NOMO-1 treated with dmso at 0.1 percent for 144 hours (cell line): ENCODE measurements around the gene ZNF205.

ENCODE experiments used
- DNase-seq: peaks from one replicate; lab custom pipeline; 2025; ENCODE audit not compliant: unreplicated experiment; lab: John Stamatoyannopoulos, UW

ZNF205 gene

DNA sequence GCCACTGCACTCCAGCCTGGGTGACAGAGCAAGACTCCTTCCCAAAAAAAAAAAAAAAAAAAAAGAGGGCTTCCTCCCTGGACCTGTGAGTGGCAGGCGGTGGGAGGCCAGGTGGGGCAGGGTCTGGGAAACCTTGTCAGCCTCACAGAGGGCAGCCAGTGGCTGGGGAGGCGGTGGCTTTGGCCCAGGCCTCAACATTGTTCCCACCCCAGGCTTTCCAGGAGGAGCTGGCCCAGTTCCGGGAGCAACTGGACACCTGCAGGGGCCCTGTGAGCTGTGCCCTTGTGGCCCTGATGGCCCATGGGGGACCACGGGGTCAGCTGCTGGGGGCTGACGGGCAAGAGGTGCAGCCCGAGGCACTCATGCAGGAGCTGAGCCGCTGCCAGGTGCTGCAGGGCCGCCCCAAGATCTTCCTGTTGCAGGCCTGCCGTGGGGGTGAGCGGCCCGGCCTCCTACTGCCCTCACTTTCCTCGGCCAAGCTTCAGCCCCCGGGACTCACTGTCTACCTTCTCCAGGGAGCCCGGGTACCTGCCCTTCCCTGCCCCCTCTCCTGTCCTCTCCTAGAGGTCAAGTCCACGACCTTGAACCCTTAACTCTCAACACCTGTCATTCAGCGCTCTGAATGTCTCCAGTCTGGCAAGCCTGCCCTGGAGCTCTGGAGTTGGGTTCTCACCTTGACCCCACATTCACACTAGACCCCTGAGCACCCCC lies 34.8 kb downstream of the ZNF205 start:
- no peak for DNase-seq

DNA sequence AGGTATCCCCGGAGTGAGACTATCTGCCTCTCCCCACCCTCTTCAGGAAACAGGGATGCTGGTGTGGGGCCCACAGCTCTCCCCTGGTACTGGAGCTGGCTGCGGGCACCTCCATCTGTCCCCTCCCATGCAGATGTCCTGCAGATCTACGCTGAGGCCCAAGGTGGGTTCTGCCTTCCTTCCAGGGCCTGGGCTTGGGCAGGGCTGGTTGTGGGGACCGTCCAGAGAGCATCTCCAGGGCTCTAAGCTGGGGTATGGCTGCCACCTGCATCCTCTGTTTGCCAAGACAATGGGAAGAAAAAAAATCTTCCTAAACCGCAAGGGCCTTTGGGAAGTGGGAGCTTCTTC lies 35.3 kb downstream of the ZNF205 start:
- no peak for DNase-seq

DNA sequence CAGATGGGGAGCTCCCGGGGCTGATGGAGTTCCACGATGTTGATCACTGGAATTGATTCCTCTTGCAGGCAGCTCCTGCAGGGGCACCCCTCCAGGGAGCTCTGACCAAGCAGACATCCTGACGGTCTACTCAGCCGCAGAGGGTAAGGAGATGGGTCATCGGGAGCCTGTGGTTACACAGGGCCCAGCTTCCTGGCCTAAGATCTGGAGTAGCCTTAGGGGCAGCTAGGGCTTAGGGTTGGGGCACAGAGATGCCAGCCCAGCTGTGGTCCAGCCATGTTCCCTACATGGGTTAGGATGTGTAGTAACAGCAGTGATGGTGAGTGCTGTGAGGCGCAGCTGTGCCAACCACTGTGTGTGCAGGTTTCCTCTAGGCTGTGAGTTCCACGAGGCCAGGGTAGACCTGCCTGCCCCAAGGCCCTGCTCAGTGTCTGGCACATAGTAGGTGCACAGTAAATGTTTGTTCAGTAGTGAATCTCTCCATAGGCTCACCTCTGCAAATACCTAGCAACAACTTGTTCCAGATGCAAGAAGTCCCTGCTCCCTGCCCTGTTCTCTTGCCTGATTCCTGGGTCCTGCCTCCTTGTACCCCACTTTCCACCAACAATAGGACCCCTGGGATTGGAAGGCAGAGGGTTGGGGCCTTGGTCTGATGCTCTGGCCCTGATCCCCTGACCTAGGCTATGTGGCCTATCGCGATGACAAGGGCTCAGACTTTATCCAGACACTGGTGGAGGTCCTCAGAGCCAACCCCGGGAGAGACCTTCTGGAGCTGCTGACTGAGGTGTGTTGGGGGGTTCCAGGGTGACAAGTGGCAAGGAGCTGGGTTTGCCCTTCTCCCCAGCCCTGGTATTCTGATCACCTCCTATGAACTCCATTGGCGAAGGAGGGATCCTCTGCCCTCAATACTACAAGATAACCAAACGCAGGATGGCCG lies 36.1 kb downstream of the ZNF205 start:
- no peak for DNase-seq

DNA sequence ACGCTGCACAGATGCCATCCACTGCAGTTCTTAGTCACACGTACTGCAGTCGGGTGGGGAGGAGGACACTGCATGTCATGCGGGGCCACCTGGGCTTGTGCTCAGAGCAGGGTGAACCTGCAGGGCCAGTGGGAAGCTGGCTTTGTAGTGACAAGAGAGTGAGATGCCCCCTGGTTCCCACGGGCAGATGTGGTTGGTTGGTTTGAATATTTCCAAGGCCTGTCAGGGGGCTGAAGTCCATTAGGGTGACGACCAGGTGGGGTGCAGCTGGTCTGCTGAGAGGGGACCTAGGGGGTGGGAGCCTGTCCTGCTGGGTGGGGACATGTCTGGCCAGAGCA lies 36.8 kb downstream of the ZNF205 start:
- no peak for DNase-seq

DNA sequence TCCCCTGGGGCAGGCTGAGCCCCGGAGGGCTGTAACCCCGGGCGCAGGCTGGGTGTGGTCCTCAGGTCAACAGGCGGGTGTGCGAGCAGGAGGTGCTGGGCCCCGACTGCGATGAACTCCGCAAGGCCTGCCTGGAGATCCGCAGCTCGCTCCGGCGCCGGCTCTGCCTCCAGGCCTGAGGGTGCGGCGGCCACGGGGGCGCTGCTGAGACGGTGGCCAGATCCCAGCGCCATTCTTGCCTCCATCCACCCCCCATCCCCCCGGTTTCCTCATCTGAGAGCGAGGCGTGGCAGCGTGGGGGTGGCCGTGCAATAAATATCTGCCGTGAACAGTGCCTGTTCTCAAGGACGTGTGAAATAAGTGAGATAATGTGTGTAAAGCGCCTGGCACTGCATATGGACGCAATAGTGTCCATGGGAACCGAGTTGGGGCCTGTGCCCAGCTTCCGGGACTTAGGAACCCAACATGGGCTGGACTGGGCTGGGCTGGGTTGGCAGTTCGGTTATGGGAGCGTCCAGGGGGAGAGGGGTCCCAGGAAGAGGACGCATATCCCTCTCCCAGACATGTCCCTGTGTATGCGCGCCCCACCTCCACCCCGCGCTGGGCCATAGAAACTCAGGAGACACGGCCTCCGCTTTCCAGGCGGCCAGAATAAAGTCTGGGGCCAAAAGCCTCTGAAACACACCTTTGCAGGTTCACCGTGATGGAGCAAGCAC lies 37.4 kb downstream of the ZNF205 start:
- peak; percentile 65 for DNase-seq

DNA sequence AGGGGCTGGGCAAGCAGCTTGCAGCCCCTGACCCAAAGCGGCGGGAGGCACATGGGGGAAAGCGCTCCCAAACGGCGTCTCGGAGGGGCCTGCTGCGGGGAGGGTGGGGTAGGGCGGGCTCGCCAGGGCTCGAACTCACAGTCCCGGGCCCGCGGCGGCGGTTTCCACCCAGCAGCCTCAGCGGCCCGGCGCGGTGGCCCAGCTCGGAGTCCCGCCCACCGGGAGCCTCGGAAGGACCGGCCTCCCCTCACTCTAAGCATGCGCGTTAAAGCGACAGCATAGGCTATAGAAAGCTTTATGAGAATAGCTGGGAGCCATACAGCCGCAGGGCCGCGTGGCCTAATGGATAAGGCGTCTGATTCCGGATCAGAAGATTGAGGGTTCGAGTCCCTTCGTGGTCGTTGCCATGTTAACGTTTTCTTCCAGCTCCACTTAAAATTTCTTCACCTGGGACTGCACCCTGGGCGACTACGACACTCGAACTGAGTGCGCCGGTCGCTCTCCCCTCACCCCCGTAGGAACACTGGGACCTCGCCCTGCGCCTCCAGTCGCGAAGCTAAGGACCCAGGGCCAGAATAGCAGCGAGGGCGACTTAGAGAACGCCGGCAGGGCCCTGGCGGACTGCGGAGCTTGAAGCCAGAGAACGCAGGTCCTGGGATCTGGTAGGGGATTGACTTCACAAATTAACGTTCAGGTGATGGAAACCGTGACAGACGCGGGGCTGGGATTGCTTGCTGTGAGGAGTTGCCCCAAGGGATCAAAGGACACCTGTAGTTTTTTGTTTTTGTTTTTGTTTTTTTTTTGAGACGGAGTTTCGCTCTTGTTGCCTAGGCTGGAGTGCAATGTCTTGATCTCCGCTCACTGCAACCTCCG lies 38.2 kb downstream of the ZNF205 start:
- peak; percentile 92 for DNase-seq

DNA sequence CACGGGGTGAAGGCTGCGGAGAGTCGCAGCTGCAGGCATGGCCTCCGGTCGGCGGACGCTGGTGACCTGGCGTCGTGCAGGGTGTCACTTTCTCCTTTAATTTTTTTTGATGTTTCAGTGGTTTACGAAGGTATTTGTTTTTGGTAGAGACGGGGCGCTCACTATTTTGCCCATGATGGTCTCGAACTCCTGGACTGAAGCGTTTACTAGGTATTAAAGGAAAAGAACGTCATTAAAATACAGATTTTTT lies 39.6 kb downstream of the ZNF205 start:
- DNase-seq = no peak

DNA sequence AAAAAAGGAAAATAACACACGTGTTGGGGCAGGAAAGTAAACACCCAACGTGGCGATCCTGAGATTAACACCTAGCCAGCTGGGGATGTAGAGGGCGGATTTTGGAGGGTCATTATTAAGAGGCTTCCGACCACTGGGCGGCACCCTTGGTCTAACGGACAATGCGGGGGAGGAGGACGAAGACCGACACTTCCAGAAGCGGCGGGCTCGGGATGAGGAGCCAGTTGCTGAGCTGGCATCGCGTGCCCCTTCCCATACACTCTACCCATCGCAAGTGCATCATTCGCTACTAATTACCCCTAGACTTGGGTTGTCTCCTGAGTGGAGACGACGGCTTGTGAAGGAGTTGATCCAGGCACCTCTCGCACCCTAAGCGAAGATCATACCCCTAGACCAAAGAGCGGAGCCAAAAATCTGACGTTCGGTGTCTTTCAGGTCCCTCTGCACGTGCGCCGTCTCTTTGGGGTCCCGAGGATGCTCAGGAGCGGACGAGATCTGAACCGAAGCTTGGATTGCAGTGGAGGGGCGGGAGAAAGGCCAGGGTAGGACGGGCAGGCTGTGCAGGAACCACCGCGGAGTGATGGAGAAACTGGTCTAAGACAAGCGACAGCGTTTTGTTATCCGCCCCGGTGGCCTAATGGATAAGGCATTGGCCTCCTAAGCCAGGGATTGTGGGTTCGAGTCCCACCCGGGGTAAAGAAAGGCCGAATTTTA lies 40.0 kb downstream of the ZNF205 start:
- DNase-seq = peak; percentile 77

DNA sequence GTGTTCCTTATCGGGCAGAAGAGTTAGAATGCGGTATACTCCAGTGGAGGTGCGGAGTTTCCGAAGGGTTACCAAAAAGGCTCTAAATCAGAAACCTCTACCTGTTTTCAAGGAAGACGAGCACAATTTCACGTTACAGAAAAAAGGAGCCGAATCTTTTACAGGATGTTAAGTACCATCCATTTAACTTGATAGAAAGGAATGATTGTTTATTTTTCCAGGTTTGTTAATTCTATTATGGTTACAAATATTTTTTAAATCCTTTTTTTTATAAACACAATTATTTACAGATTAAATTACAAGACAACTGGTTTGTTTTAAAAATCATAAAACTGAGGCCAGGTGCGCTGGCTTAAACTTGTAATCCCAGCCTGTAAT lies 40.6 kb downstream of the ZNF205 start:
- no peak for DNase-seq

DNA sequence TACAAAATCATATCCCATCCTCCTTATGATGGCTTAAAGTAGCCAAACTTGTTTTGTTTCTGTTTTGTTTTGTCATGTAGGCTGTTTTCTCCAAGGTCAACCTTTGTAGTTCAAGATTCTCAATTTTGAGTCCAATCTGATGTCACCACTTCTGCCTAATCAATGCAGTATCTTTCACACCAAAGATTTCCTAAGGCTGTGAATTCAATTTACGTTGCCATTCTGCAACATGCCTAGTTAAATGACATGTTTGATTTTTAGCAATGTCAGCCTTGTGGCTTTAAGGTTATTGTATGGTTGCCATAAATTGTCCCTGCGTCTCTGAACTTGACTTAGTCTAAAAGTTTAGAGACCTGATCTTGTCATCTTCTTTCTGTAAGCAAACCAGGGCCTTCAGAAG lies 42.8 kb downstream of the ZNF205 start:
- DNase-seq = no peak

DNA sequence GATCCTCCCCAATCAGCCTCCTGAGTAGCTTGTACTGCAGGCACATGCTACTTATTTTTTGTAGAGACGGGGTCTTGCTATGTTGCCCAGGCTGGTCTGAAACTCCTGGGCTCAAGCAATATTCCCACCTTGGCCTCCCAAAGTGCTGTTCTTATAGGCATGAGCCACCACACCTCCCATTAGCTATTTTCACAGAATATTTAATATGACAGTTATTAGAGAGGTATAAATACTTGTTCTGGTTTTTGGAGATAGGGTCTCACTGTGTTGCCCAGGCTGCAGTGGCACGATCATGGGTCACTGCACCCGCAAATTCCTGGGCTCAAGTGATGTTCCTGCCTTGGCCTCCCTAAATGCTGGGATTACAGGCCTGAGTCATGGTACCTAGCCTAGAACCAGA lies 43.6 kb downstream of the ZNF205 start:
- no peak for DNase-seq

DNA sequence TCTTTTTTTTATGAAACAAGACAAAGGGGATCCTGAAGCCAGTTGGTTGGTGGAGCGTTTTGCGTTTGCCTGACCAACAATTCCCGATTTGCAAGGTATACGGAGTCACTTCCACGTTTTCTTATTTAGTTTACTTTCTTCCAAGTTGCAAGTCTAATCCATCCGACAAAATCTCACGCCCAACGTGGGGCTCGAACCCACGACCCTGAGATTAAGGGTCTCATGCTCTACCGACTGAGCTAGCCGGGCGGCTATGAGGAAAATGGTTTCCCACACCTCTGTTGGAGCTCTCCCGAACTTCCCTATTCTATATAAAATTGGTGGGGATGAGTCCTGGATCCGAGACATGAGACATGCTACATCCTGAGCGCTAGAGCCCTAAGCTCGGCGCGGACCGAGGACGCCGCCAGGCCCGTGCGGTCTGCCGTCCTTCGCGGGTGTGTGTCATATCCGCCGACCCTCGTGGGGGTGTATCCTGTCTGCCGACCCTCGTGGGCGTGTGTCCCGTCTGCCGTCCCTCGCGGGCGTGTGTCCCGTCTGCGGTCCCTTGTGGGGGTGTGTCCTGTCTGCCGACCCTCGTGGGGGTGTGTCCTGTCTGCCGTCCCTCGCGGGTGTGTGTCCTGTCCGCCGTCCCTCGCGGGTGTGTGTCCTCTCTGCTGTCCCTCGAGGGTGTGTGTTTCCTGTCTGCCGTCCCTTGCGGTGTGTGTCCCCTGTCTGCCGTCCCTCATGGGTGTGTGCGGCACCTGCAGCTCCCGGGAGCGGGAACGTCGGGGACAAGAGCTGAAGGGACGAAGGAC lies 45.0 kb downstream of the ZNF205 start:
- peak; percentile 72 for DNase-seq

DNA sequence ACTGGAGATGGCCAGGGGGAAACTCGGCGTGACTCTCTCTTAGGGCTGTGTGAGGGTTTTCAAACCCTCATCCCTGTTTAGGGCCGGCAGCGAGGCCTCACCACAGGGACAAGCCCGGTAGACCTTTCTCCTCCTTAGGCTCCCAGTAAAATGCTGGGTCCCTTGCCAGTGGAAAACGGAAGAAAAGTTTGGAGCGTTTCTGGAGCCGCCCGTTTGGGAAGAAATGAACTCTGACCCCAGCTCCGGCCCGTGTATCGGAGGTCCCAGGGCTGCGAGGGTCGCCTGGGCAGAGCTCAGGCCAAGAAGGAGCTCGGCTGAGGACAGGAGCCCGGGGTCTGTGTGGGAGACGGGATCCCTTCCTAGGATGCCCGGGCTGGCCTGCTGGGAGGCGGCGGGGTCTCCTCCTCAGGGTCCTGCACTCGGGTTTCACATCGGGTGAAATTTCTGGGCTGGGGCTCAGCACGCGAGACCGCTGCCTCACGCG lies 45.7 kb downstream of the ZNF205 start:
- no peak for DNase-seq

DNA sequence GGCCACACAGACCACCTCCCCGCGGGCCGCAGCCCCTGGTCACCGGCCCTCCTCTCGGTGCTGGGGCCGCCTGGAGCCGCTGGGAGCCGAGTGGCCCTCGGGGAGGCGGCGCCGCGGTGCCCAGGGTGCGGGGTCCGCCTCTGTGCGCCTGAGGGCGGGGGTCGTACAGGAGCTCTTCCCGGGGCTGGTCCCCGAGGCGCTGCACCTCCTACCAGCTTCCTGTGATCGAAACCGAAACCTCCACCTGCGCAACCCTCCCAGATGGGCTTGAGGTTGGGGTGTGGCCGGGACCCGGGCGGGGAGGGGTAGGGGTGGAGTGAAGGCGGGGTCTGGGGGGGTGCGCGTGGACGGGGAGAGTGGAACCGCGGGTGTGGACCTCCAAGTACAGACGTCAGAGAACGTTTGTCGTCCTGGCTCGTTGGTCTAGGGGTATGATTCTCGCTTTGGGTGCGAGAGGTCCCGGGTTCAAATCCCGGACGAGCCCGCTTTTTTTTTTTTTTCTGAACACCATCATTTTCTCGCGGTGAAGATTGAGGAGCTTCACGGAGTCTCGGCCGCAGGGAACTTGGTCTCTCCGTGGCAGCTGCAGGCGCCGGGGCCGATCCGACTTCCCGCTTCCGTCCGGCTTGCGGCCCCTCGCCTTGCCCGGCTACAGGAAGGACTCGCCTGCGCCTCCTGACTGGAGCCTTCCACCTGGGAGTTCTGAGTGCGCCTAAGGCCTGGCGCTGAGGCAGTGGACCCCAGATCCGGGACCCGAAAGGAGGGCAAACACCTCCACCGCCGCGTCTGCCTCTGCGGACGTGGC lies 46.3 kb downstream of the ZNF205 start:
- peak; percentile 73 for DNase-seq

DNA sequence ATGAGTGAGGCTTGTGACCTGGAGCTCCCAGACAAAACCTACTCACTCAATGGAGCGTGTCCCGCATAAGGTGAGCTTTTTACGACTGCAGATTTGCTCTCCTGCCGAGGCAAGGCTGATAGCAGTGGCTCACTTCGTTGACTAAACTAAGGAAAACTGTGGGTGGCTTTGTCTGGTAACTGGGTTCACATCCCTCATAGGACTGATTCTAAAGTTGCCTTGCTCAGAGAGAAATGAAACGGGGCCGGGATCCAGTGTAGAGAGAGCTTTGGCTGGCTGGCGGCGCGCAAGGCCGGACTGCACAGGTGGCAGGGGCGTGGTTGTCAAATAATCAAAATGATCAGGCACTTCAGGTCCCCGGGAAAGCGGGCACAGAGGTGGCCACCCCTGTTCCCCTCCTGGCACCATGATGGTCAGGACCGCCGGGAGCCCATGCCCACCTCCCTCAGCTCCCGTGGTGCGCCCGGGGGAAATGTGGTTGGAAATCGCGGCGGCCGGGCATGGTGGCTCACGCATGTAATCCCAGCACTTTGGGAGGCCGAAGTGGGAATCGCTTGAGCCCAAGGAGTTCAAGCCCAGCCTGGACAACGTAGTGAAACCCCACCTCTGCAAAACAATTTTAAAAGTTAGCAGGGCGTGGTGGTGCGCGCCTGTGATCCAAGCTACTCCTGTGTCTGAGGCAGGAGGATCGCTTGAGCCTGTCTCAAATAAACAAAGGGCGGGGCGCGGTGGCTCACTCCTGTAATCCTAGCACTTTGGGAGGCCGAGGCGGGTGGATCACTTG lies 49.0 kb downstream of the ZNF205 start:
- no peak for DNase-seq

DNA sequence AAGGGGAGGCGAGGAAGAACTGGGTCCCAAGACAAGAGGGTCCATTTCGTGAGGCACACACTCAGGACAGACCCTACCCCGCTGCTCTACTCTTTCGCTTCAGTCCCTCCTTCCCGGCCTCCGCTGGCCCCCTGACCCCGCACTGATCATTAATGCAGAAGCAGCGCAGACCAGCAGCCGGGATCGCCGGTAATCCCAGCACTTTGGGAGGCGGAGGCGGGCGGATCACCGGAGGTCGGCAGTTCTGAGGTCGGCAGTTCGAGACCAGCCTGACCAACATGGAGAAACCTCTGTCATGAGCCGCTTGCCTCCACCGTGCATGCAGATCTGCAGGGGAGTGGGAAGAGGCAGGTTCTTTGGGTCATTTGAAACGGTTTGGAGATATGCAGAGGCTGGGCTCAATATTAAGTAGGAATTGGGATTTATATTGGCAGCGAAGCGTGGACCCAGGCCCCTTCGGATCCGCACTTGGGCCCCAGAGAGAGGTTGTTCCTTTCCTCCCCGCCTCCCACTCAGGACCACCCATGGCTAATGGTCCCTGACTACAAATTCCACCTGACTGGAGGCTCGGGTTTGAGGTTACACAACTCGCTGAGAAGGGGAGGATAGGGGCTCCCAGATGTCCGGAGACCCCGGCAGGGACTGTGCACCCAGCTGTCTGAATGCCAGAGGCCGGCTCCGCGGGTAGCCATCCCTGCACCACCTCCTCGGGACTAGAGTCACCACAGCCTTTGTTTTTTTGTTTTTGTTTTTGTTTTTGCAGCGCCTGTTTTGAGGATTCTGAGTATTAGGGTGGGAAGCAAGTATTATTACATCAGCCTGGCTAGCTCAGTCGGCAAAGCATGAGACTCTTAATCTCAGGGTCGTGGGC lies 52.0 kb downstream of the ZNF205 start:
- no peak for DNase-seq
